Islet precursor cell (in vitro differentiated cells): ENCODE results near the gene LYRM9.
"Not testable (repeated sequence)": the region's sequence is repeated elsewhere in the genome, so short reads cannot be mapped to it uniquely, and the experiment has no call there.

Source experiments
- DNase-seq: peaks from one replicate; pipeline ENCODE4 v3.0.0-alpha.2; 2018

LYRM9 gene

GRCh38 chr17:27872776-27873175 lies 20.4 kb downstream of the LYRM9 start:
- no peak for DNase-seq

- DNase-seq, result no peak
These were observed 21.8 kb downstream of the LYRM9 start for GRCh38 chr17:27871407-27871806.

DNA sequence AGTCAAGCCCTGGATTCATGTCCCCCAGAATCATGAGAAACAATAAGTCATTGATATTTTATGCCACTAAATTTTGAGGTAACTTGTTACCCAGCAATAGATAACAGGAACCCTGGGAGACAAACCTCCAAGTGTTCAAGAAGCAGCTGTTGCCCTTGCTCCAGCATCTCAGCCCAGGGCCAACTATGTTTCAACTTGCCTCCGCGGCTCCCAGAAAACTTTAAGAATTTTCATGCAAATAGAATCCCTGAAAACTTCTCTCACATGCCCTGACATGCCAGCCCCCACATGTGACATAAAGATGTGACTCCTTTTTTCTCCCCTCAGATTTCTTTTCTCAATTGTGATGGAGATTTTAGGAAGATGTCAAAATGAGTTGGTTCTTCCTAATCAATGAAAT lies 22.8 kb downstream of the LYRM9 start:
- DNase-seq, result no peak

DNA sequence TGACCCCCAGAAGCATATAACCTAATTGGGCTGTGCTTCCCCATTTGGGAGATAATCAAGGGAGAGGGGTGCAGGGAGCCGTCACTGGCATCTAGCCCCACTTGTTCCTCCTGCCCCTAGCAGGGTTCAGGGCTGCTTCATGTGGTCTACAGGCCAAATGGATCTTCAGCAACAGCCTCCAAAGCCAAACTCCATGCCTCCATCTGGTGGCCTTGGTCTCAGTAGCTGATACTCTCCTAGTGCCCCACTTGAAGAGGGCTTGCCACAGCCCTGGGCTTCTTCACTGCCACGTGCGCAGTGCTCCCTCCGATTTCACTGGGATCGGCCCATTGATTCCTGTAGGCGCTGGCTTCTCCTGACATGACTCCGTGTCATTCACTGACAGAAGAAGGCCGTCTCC lies 24.6 kb downstream of the LYRM9 start:
- DNase-seq, result no peak

DNA sequence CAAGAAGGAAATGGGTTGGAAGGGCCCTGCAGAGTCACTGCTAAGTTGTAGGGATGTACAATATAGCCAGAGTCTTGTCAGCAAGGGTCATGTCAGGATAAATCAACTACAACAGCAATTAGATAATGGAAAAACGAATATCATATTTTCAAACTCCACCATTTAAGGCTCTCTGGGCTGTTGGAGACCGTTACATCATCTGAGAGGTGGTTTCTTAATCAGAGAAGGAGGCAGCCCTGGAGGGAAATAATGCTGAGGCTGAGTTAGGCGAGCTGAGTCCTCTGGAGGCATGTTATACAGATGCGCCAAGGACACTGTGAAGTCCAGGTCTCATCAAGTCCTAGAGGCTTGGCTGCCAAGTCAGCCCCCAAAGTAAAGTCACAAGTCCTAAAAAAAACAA lies 30.3 kb downstream of the LYRM9 start:
- no peak for DNase-seq

GRCh38 chr17:27862004-27862403 lies 31.2 kb downstream of the LYRM9 start:
- DNase-seq, result no peak

DNA sequence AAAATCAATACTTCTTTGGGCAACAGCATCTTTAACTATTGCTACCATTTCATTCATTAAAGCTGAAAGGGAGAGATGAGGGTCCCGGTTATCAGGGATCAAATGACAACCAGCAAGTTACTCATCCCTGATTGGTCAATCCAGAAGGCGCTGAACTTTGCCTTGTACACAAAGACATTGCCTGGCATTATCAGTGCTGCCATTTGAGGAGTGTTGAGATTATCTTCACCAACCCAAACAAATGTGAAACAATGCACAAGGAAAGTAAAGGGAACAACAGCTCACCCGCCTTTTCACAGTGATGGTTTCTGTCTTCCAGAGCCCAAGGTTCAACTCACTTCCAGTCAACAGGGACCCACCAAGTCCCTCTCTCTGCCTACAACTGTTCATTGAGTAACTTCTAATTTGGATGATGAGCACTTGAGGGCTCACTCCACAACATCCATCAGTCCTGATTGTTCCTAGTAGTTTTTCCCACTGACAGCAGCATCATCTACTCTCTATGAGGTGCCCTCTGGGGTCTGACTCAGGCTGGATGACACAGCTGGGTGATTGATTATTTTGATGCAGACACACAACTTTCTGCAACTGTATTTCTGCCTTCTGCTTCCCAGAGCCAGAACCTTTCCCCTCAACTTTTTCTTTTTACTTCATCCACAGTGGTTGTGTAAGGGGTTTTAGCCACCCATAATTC lies 32.0 kb downstream of the LYRM9 start:
- no peak for DNase-seq

DNA sequence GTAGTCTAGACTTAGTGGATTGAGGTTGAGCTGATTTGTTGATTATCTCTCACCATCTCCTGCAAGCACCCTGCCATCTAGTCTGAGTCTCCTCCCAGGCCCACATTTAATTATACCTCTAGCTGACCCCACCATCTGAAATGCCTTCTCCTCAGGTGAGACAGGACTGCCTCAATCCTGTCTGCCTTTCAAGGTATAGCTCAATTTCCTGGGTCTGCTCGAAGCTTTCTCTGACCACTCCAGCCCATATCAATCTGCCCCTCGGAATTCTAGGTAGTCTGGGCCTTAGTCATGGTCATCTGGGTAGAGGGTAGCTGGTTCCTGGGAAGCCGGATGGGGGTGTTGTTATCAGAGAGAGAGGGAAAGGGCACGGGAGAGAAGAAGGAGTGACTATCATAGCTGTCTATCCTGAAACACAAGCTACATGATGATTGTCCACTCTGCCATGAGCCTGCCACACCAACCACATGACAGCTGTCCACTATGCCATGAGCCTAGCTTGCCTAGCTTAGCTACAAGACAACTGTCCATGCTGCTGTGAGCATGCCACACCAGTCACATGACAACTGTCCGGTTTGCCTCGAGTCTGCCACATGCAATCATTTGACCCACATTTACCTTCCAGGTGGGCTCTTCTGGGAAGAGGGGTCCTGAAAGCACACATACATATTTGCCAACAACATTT lies 34.4 kb downstream of the LYRM9 start:
- DNase-seq, result no peak

GRCh38 chr17:27856676-27857432 lies 36.3 kb downstream of the LYRM9 start:
- DNase-seq, result no peak

DNA sequence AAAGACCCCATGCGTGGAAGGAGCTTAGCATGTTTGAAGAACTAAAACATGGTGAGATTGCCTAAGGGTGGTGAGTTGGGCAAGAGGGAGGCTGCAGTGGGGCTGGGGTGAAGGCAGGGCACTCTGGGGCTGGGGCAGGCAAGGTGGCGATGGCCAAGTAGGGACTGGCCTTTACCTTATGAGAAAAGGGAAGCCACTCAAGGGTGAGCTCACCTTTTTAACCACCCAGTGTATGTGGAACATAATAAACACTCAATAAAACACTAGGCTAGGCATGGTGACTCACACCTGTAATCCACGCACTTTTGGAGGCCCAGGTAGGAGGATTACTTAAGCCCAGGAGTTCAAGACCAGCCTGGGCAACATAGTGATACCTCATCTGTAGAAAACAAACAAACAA lies 37.7 kb downstream of the LYRM9 start:
- DNase-seq, result no peak

- DNase-seq, result no peak
These were observed 39.0 kb downstream of the LYRM9 start for GRCh38 chr17:27854163-27854562.

- no peak for DNase-seq
These were observed 40.1 kb downstream of the LYRM9 start for GRCh38 chr17:27853091-27853490.

GRCh38 chr17:27849474-27850185 lies 43.5 kb downstream of the LYRM9 start:
- DNase-seq, result no peak

- no peak for DNase-seq
These were observed 44.2 kb downstream of the LYRM9 start for GRCh38 chr17:27848931-27849330.

DNA sequence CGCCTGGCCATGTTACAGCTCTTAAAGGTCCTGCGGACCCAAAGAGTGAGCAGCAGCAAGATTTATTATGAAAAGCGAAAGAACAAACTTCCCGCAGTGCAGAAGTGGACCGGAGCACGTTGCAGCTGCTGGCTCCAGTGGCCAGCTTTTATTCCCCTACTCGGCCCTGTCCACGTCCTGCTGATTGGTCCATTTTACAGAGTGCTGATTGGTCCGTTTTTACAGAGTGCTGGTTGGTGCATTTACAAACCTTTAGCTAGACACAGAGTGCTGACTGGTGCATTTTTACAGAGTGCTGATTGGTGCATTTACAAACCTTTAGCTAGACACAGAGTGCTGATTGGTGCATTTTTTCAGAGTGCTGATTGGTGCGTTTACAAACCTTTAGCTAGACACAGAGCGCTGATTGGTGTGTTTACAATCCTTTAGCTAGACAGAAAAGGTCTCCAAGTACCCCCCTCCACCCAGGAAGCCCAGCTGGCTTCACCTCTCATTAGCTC lies 46.3 kb downstream of the LYRM9 start:
- DNase-seq, result not testable (repeated sequence)

DNA sequence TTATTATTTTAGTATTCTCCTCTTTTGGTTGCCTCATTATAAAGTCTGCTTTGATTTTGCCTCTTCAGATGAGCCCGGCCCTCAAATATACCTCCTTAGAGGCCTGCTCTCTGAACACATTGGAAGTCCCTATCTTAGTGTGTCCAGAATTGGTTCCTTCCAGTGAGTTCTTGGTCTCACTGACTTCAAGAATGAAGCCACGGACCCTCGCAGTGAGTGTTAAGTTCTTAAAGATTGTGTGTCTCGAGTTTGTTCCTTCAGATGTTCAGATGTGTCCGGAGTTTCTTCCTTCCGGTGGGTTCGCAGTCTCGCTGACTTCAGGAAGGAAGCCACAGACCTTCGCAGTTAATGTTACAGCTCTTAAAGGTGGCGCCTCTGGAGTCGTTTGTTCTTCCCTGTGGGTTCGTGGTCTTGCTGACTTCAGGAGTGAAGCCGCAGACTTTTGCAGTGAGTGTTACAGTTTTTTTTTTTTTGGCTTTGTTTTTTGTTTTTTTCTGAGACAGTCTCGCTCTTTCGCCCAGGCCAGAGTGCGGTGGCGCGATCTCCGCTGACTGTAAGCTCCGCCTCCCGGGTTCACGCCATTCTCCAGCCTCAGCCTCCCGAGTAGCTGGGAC lies 47.0 kb downstream of the LYRM9 start:
- no peak for DNase-seq

- DNase-seq, result no peak
These were observed 47.7 kb downstream of the LYRM9 start for GRCh38 chr17:27845264-27846041.

DNA sequence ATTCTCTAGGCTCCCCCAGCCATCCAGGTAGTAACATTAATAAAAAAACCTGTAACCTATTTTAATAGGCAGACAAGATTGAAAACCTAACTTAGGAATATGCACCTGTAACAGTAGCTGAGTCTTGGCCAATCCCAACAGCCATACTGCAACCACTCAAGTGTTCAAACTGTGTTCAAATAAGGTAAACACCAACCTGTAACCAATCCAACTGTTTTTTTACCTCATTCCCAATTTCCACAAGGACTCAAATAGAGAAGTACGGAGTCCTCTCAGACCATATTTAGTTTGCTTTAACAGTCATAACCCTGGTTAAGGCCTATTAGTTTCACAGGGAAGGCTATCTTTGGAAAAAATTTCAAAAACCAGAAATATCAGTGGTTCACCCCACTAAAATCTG lies 52.5 kb downstream of the LYRM9 start:
- DNase-seq, result no peak

GRCh38 chr17:27840406-27840678 lies 52.8 kb downstream of the LYRM9 start:
- not testable (repeated sequence) for DNase-seq

GRCh38 chr17:27839571-27840405 lies 53.4 kb downstream of the LYRM9 start:
- not testable (repeated sequence) for DNase-seq

DNA sequence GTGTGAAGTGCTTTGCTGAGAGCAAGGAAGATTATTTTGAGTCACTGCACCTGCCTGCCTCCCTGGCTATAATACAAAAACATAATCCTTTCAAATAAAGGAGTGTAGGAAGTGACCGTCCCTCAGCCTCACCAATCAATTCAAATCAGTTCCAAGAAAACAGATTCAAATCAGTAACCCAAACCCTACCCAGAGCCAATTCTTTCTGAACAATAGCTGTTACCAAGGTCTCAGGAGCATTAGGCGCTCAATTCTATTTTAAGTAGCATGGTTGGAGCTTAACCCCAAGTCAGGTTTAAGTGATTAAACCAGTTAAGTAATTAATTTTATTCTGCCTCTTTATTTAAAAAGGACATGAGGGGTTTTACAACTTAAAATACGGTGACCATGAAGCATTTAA lies 54.6 kb downstream of the LYRM9 start:
- DNase-seq, result not testable (repeated sequence)
